Stimulated activated effector memory CD8-positive, alpha-beta T cell treated with anti-CD3 and anti-CD28 coated beads, Interleukin-12 subunit alpha, Interleukin-12 subunit beta, amount 100 ng/mL, for 72 hours (primary cell): ENCODE measurements around the gene AK2.
"Not testable (repeated sequence)": the region's sequence is repeated elsewhere in the genome, so short reads cannot be mapped to it uniquely, and the experiment has no call there.

Source experiments
- ATAC-seq: fragments of 150-1000 bp; cut with Tn5 transposase; 2 replicates; pipeline ENCODE4 v1.10.0; 2021
- DNase-seq, 2 donors: peaks; one replicate each; pipeline ENCODE4 v3.0.0; 2021 to 2022; ENCODE audit warnings: low spot score in 2 of 2
- H3K27ac Mint-ChIP-seq: one replicate; pipeline ENCODE4 v1.8.0; 2022; ENCODE audit warnings: mild to moderate bottlenecking, mixed read lengths
- H3K36me3 Mint-ChIP-seq: one replicate; pipeline ENCODE4 v1.8.0; 2022; ENCODE audit warnings: mild to moderate bottlenecking, mixed read lengths
- H3K4me1 Mint-ChIP-seq: one replicate; pipeline ENCODE4 v1.8.0; 2022; ENCODE audit warnings: mixed read lengths
- H3K4me3 Mint-ChIP-seq: one replicate; pipeline ENCODE4 v1.8.0; 2022; ENCODE audit warnings: mild to moderate bottlenecking, mixed read lengths
- H3K9me3 Mint-ChIP-seq: one replicate; pipeline ENCODE4 v1.8.0; 2022; ENCODE audit warnings: mixed read lengths

The AK2 gene

DNA sequence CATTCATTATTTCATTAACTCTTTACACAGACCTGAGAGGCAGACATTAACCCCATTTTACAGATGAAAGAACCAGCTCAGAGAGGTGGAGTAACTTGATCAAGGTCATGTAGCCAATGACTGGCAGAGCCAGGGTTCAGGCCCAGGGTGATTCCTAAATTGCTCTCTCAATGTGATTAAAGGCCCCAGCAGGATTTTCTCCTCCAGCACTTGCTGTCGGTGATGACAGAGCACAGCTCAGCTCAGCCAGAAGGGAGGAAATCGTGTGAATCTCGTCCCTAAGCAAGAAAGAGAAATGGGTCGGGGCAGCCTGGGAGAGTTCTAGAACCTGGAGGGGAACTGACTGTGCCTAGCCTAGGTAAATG lies 52.6 kb downstream of the AK2 start:
- Mint-ChIP-seq H3K36me3 (no peaks in the 10 kb centered on the region), H3K4me3 (peak overlapping the region; percentile 30), H3K9me3 (no peaks in the 10 kb centered on the region), H3K4me1 (peaks cover 59% of the 10 kb centered on the region), H3K27ac (peak overlapping the region; percentile 89)
- ATAC-seq (no peak), DNase-seq (no peak)

DNA sequence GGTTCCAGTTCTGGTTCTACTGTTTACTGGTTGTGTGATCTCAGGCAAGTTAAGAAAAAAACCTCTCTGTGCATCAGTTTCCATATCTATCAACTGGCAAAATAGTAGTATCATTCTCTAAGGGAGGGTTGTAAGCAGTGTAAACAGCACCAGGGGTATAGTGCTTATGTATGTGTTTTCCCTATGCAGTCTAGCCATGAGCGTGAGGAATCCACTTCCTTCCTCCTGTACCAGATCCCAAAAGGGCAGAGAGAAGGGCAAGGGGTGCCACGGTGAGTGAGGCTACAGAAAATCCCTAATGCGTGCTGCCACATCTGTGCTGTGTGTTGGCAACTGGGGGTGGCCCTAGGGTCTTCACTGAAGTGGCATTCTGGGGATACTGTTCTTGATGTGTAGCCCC lies 53.7 kb downstream of the AK2 start:
- H3K27ac Mint-ChIP-seq: peak overlapping the region; percentile 89
- no peaks in the 10 kb centered on the region for H3K36me3 Mint-ChIP-seq
- H3K4me1 Mint-ChIP-seq: peaks cover 54% of the 10 kb centered on the region
- H3K9me3 Mint-ChIP-seq: no peaks in the 10 kb centered on the region
- ATAC-seq: no peak
- peak overlapping the region; percentile 54 for H3K4me3 Mint-ChIP-seq
- DNase-seq: no peak

DNA sequence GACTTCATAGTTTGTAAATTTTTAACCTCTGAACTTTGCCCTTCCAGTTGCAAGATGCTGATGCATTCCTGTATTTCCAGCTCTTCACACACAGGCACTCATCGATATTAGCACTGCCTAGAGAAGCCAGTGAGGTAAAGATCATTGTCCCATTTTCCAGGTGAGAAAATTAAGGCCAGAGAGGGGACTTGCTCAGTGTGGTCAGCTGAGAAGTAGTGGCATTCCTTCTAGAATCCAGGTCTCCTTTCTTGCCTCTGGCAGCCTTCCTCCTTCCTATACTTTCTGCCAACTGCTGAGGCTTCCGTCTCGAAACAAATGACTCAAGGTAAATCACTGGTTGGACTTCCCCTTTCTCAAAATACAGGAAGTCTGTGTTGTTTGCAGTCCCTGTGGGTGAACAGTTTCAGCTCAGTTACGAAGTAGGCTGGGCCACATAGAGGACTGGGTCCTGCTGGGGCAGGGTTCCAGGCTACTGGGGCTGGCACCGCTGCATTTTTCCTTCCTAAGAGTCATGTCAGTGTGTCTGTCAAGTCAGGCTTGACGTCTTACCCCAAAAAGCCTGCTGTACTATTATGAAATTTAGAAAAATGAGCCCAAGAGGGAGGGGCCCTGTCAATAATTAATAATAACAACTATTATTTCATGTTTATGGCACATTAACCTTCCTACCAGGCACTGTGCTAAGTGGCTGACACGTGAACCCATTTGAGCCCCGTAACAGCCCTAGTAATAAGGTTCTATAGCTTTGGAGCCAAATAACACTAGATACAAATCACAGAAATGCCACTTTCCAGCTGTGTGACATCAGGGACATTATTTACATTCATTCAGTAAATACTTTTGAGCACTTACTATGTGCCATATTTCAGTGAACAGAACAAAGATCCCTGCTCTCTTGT lies 55.4 kb downstream of the AK2 start:
- Mint-ChIP-seq H3K4me3 (peak overlapping the region; percentile 54), H3K36me3 (no peaks in the 10 kb centered on the region), H3K27ac (peak overlapping the region; percentile 89), H3K9me3 (no peaks in the 10 kb centered on the region), H3K4me1 (peaks cover 56% of the 10 kb centered on the region)
- peak; percentile 95 for ATAC-seq
- peak; percentile 33 to 76 for DNase-seq

DNA sequence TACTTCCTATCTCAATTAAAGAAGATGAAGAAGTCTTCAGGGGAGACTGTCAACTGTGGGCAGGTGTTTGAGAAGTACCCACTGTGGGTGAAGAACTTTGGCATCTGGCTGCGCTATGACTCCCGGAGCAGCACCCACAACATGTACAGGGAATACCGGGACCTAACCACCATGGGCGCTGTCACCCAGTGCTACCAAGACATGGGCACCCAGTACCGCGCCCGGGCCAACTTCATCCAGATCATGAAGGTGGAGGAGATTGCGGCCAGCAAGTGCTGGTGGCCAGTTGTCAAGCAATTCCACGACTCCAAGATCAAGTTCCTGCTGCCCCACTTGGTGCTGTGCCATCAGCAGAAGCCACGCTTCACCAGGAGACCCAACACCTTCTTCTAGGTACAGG lies 56.6 kb downstream of the AK2 start:
- Mint-ChIP-seq H3K4me1 (peaks cover 50% of the 10 kb centered on the region), H3K4me3 (peak overlapping the region; percentile 54)

DNA sequence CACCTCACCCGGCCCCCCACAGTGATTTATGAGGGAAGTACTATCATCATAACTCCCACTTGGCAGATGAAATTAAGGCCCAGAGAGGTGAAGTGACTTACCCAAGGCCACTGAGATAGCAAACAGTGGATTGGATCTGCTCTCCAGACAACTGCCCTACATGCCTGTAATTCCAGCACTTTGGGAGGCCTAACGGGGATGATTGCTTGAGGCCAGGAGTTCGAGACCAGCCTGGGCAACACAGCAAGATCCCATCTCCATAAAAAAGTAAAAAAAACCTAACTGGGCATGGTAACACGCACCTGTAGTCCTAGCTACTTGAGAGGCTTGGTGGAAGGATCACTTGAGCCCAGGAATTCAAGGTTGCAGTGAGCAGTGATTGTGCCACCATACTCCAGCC lies 57.8 kb downstream of the AK2 start:
- Mint-ChIP-seq H3K36me3 (no peaks in the 10 kb centered on the region), H3K27ac (no peak overlapping the region), H3K4me3 (no peak overlapping the region), H3K4me1 (peaks cover 38% of the 10 kb centered on the region), H3K9me3 (no peaks in the 10 kb centered on the region)
- ATAC-seq: no peak
- no peak for DNase-seq

More for the DNA sequence above, 56.6 kb downstream of the AK2 start:
- no peak overlapping the region for H3K27ac Mint-ChIP-seq
- DNase-seq (no peak), ATAC-seq (no peak)
- no peaks in the 10 kb centered on the region for H3K9me3 Mint-ChIP-seq
- H3K36me3 Mint-ChIP-seq: no peaks in the 10 kb centered on the region

DNA sequence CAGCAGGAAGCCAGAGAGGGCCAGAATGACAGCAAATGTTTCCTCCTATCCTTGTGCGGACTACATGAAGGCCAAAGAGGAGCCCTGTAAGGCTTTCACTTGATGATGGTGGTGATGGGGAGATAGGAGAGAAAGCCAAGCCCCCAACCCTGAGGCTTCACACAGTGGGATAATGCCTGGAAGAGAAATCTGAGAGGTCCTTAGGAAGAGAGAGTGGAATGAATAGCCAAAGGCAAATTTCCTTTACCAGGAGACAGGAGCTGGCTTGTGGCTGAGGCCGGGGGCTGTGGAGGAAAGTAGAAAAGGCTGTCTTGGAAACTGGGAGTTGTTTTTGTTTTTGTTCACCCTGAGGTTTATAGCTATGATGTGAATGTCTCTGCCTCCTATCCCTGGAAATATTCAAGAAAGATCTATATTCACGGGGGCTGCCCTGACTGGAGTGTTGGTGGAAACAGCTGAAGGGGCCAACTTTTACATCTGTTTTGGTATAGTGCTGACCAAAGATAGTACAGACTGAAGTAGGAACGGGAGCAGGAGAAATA lies 59.1 kb downstream of the AK2 start:
- no peak for DNase-seq
- Mint-ChIP-seq H3K9me3 (no peaks in the 10 kb centered on the region), H3K36me3 (no peaks in the 10 kb centered on the region), H3K27ac (no peak overlapping the region), H3K4me3 (no peak overlapping the region), H3K4me1 (peaks cover 30% of the 10 kb centered on the region)
- ATAC-seq: no peak

DNA sequence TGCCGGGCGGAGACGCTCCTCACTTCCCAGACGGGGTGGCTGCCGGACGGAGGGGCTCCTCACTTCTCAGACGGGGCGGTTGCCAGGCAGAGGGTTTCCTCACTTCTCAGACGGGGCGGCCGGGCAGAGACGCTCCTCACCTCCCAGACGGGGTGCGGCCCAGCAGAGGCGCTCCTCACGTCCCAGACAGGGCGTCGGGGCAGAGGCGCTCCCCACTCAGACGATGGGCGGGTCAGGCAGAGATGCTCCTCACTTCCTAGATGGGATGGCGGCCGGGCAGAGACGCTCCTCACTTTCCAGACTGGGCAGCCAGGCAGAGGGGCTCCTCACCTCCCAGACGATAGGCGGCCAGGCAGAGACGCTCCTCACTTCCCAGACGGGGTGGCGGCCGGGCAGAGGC lies 61.6 kb downstream of the AK2 start:
- H3K9me3 Mint-ChIP-seq, H3K36me3 Mint-ChIP-seq, DNase-seq, H3K4me3 Mint-ChIP-seq, ATAC-seq, H3K27ac Mint-ChIP-seq: not testable (repeated sequence)
- H3K4me1 Mint-ChIP-seq: peaks cover 23% of the 10 kb centered on the region

DNA sequence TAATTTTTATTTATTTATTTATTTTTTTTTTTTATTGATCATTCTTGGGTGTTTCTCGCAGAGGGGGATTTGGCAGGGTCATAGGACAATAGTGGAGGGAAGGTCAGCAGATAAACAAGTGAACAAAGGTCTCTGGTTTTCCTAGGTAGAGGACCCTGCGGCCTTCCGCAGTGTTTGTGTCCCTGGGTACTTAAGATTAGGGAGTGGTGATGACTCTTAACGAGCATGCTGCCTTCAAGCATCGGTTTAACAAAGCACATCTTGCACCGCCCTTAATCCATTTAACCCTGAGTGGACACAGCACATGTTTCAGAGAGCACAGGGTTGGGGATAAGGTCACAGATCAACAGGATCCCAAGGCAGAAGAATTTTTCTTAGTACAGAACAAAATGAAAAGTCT lies 63.2 kb downstream of the AK2 start:
- not testable (repeated sequence) for H3K27ac Mint-ChIP-seq, H3K36me3 Mint-ChIP-seq, DNase-seq, ATAC-seq, H3K9me3 Mint-ChIP-seq
- Mint-ChIP-seq H3K4me3 (peak overlapping the region; percentile 28), H3K4me1 (peaks cover 31% of the 10 kb centered on the region)

DNA sequence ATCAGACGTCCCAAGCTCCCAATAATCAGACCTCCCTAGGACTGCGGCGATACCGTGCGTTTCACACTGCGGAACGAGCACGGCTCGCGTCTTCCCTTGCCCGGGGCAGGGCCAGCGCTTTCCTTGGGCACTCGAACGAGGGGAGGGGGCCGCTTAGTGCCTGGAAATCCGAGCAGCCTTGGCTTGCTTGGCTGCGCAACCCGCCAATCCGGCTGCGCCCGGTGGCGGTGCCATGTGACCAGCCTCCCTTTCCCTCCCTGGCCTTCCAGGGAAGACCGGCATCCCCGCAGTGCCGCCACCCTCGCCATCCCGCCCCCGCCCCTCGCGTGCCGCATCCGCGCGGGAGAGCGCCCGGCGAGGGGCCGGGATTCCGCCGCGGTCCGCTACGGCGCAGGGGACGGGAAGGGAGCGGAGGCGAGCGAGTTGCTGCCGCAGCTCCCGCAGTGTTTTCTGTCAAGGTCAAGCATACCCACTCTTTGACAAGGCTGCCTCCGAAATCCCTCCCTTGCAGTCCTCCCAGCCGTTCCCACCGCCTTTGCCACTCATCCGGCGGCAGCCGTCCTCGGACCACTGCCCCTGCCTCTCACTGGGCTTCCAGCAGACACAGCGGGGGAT lies 63.8 kb downstream of the AK2 start:
- DNase-seq (no peak), ATAC-seq (no peak)
- no peak overlapping the region for H3K27ac Mint-ChIP-seq
- peak overlapping the region; percentile 28 for H3K4me3 Mint-ChIP-seq
- H3K9me3 Mint-ChIP-seq: peaks cover 2% of the 10 kb centered on the region
- H3K4me1 Mint-ChIP-seq: peaks cover 36% of the 10 kb centered on the region
- H3K36me3 Mint-ChIP-seq: no peaks in the 10 kb centered on the region

DNA sequence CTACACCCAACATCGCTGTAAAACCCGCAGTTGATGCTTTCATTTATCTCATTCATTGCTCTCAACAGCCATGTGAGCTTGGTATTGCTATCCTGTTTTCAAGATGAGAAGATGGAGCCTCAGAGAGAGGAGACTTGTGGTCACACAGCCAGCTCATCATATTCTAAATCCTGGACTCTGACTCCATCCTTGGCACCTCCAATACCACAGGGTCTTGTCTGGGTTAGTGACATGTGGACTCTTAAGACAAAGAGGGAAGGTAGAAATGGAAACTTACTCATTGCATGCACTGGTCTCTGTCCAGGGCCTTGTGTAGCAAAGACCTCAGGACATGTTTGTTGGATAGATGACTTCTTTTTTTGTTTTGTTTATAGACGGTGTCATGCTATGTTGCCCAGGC lies 65.1 kb downstream of the AK2 start:
- no peak overlapping the region for H3K4me3 Mint-ChIP-seq

GRCh38 chr1:32971156-32971555 lies 65.5 kb downstream of the AK2 start:
- no peak for DNase-seq
- Mint-ChIP-seq H3K36me3 (no peaks in the 10 kb centered on the region), H3K4me1 (peaks cover 45% of the 10 kb centered on the region), H3K4me3 (no peak overlapping the region), H3K27ac (no peak overlapping the region), H3K9me3 (peaks cover 2% of the 10 kb centered on the region)
- no peak for ATAC-seq

More for the DNA sequence above, 65.1 kb downstream of the AK2 start:
- DNase-seq (no peak), ATAC-seq (peak; percentile 62)
- peaks cover 2% of the 10 kb centered on the region for H3K9me3 Mint-ChIP-seq
- H3K27ac Mint-ChIP-seq: no peak overlapping the region
- peaks cover 44% of the 10 kb centered on the region for H3K4me1 Mint-ChIP-seq
- no peaks in the 10 kb centered on the region for H3K36me3 Mint-ChIP-seq

DNA sequence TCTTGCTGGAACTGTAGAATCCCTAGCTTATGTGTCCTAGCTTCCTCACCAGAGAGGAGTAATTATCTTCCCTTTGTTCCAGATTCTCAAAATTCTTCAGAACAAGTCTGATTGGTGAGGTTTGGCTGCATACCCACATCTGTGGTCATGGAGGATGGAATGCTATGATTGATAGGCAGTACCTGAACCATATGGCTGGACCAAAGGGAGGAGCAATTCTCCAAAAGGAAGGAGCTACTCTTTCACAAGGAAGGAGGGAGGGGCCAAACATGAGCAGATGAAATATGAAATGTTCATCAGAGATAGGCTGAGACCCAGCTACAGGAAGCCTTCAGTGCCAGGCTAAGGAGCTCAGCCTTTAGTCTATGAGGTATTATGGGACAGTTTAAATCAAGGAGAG lies 67.1 kb downstream of the AK2 start:
- no peak for DNase-seq
- Mint-ChIP-seq H3K36me3 (peaks cover 4% of the 10 kb centered on the region), H3K4me3 (no peak overlapping the region), H3K27ac (no peak overlapping the region), H3K4me1 (peaks cover 45% of the 10 kb centered on the region), H3K9me3 (peaks cover 2% of the 10 kb centered on the region)
- ATAC-seq: no peak

GRCh38 chr1:32967888-32968568 lies 68.7 kb downstream of the AK2 start:
- Mint-ChIP-seq H3K27ac (peak overlapping the region; percentile 50), H3K4me1 (peaks cover 47% of the 10 kb centered on the region), H3K36me3 (peaks cover 16% of the 10 kb centered on the region), H3K9me3 (peaks cover 2% of the 10 kb centered on the region), H3K4me3 (peak overlapping the region; percentile 24)
- DNase-seq: no peak
- peak; percentile 43 for ATAC-seq

- ATAC-seq (no peak), DNase-seq (no peak)
- Mint-ChIP-seq H3K4me3 (no peak overlapping the region), H3K27ac (no peak overlapping the region), H3K4me1 (peaks cover 53% of the 10 kb centered on the region), H3K36me3 (peaks cover 23% of the 10 kb centered on the region), H3K9me3 (peaks cover 2% of the 10 kb centered on the region)
Observed at GRCh38 chr1:32966900-32967299, 69.8 kb downstream of the AK2 start.

DNA sequence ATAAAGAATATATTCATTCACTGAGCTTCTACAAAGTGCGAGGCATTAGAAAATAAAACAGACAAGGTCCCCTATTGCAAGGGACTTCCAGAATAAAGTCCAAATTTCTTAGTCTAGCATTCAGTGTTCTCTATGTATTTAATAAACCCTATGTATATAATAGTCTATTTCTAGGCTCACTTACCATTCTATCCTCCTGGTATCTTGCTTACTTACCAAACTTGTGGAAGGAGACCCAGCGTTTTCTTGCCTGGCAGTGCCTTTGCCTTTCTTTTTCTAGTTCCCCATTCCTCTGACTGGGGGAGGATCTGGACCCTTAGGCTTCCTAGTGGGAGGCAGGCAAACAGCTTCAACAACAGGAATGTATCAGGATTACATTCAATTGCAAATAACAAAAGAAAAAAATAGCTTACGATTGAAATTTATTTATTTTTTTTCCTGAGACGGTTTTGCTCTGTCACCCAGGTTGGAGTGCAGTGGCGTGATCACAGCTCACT lies 71.4 kb downstream of the AK2 start:
- no peak for ATAC-seq
- H3K27ac Mint-ChIP-seq: peak overlapping the region; percentile 74
- peaks cover 55% of the 10 kb centered on the region for H3K4me1 Mint-ChIP-seq

More for the DNA sequence above, 71.4 kb downstream of the AK2 start:
- Mint-ChIP-seq H3K36me3 (peaks cover 23% of the 10 kb centered on the region), H3K4me3 (peak overlapping the region; percentile 85), H3K9me3 (peaks cover 2% of the 10 kb centered on the region)
- DNase-seq: no peak
